Adrenal gland (tissue), 12 donors: ENCODE data around the gene PCDH9. TPM values are rescaled to one million over a fixed set of nuclear protein-coding genes. Genes with fewer than 3 reads are reported as not detected.

ENCODE experiments used
- DNase-seq, 7 donors: peaks; one replicate each; pipeline ENCODE4 v3.0.0-alpha.2; 2019 to 2020
- H3K27ac ChIP-seq, 5 donors: fragments of 200-600 bp; sonication (generic) in 4 of 5; 1 replicate in 3 of 5; 2 replicates in 2 of 5; pipeline versions ENCODE4 v1.5.1 to v1.8.0; 2016 to 2020; ENCODE audit warnings: mild to moderate bottlenecking in 1 of 5
- H3K27me3 ChIP-seq: fragments of 200-600 bp; 2 replicates; pipeline ENCODE4 v1.8.0; 2021
- H3K36me3 ChIP-seq, 2 donors: fragments of 200-600 bp; replicated peaks in 1 of 2; 1 replicate in 1 of 2; 2 replicates in 1 of 2; pipeline versions ENCODE4 v1.5.1 to v1.8.0; 2018 to 2022
- H3K4me1 ChIP-seq, 2 donors: fragments of 200-600 bp; replicated peaks in 1 of 2; 1 replicate in 1 of 2; 2 replicates in 1 of 2; pipeline versions ENCODE4 v1.5.1 to v1.8.0; 2018 to 2021
- H3K4me3 ChIP-seq, 4 donors: fragments of 200-600 bp; sonication (generic) in 3 of 4; one replicate each; pipeline ENCODE4 v1.5.1; 2016 to 2018
- H3K9me3 ChIP-seq, 3 donors: fragments of 200-600 bp; sonication (generic) in 1 of 3; replicated peaks in 1 of 3; 1 replicate in 2 of 3; 2 replicates in 1 of 3; pipeline versions ENCODE4 v1.5.1 to v1.8.0; 2016 to 2021
- CTCF ChIP-seq, 6 experiments: fragments of 450-650 bp in 4 of 6; fragments of 200-600 bp in 2 of 6; sonication (generic) in 1 of 6; IDR thresholded peaks; 1 replicate in 5 of 6; 2 replicates in 1 of 6; pipeline versions ENCODE4 v1.5.1 to v1.8.0; 2016 to 2021; ENCODE audit warnings: antibody characterized with exemption in 6 of 6, mild to moderate bottlenecking in 2 of 6, moderate library complexity in 1 of 6
- POLR2A ChIP-seq, 2 donors: fragments of 450-650 bp; IDR thresholded peaks; one replicate each; pipeline ENCODE4 v1.6.1; 2017; ENCODE audit warnings: antibody characterized with exemption in 2 of 2, mild to moderate bottlenecking in 2 of 2, moderate library complexity in 1 of 2
- WGBS, 4 donors: extraction: QIAGEN DNeasy Blood & Tissue Kit in 2 of 4; methylation state at CpG; one replicate each; pipeline versions ENCODE4 v1.1.5 to v1.1.7; 2013 to 2017; 5-methylcytosine and 5-hydroxymethylcytosine counted together
- intact Hi-C, 2 donors: fragments of 100-400 bp; cut with DNase I; formaldehyde crosslinking; loops; one replicate each; pipeline versions ENCODE4 v1.14.1 to v1.15.0; 2022 to 2023
- polyA plus RNA-seq, 3 donors: library from polyadenylated mRNA; stranded (reverse); fragments of 200-250 nt in 2 of 3; fragments of 350-450 nt in 1 of 3; fragmentation: Illumina TruSeq in 1 of 3; extraction: RNeasy Lipid Tissue Mini Kit (QIAGEN cat#74804) in 1 of 3; gene quantifications; one replicate each; pipeline ENCODE4 v1.2.3, GENCODE V29; 2013 to 2014
- total RNA-seq, 9 donors: library from RNA; depleted of rRNA in 4 of 9; stranded (reverse); fragments of >200 nt in 4 of 9; fragments of 120-200 nt in 1 of 9; fragmentation: NEBNext Ultra II Directional in 1 of 9; extraction: Animal tissue kit (Norgen Biotek cat#: 25700) in 1 of 9; gene quantifications; one replicate each; pipeline versions ENCODE4 v1.1.0 to v1.2.4, GENCODE V29; 2013 to 2023
- donor health status: healthy with polysubstance abuse.
- donor health status: Bipolar disorder and iron deficiency.
- donor health status: DM: yes; HTN: yes; CAD: no.
- donor health status: DM: no; HTN: no; CAD: no.
- donor health status: DM: no; HTN: no; CAD: no.
- donor health status: DM: yes; HTN: yes; CAD: no.

Gene PCDH9
- total and polyA plus RNA-seq, 12 donors = 0.71 to 10.9 (median 3.6) TPM

- WGBS, 4 donors = 37 to 56% (median 49%) methylated on average over 1 of the region's 1 CpG
- intact Hi-C loops = no loop called here
- TF ChIP-seq POLR2A (IDR thresholded peaks at IDR 0.05) (no peak), CTCF (IDR thresholded peaks at IDR 0.05) (no peak)
These were observed 769.1 kb downstream of the PCDH9 start for GRCh38 chr13:66461021-66461420.

GRCh38 chr13:66459634-66460033 is 770.5 kb downstream of the PCDH9 start:
- no peak for DNase-seq
- Histone ChIP-seq H3K27me3 (no peaks in the 10 kb centered on the region), H3K4me3 (no peak overlapping the region), H3K4me1 (no peaks in the 10 kb centered on the region), H3K36me3 (no peaks in the 10 kb centered on the region), H3K27ac (no peak overlapping the region), H3K9me3 (no peaks in the 10 kb centered on the region)
- 84 to 92% (median 89%) methylated on average over 3 of the region's 3 CpGs for WGBS, 4 donors
- no peak for TF ChIP-seq CTCF (IDR thresholded peaks at IDR 0.05)
- no peak for TF ChIP-seq POLR2A (IDR thresholded peaks at IDR 0.05)
- intact Hi-C loops = no loop called here

More at GRCh38 chr13:66461021-66461420, 769.1 kb downstream of the PCDH9 start:
- Histone ChIP-seq H3K27me3 (no peaks in the 10 kb centered on the region), H3K27ac (no peak overlapping the region), H3K4me1 (no peaks in the 10 kb centered on the region), H3K4me3 (no peak overlapping the region), H3K9me3 (no peaks in the 10 kb centered on the region), H3K36me3 (no peaks in the 10 kb centered on the region)
- no peak for DNase-seq

GRCh38 chr13:66459143-66459542 is 771.0 kb downstream of the PCDH9 start:
- TF ChIP-seq POLR2A (IDR thresholded peaks at IDR 0.05) (no peak), CTCF (IDR thresholded peaks at IDR 0.05) (no peak)
- no peak overlapping the region for H3K4me3 ChIP-seq
- no peaks in the 10 kb centered on the region for H3K27me3 ChIP-seq
- no peaks in the 10 kb centered on the region for H3K4me1 ChIP-seq
- intact Hi-C loops = no loop called here
- H3K27ac ChIP-seq = no peak overlapping the region
- DNase-seq = no peak
- WGBS, 4 donors = 83 to 87% (median 85%) methylated on average over 2 of the region's 2 CpGs
- no peaks in the 10 kb centered on the region for H3K36me3 ChIP-seq
- no peaks in the 10 kb centered on the region for H3K9me3 ChIP-seq

- no peak for TF ChIP-seq CTCF (IDR thresholded peaks at IDR 0.05)
- Histone ChIP-seq H3K36me3 (no peaks in the 10 kb centered on the region), H3K4me3 (no peak overlapping the region), H3K27ac (no peak overlapping the region), H3K4me1 (no peaks in the 10 kb centered on the region), H3K27me3 (no peaks in the 10 kb centered on the region), H3K9me3 (no peaks in the 10 kb centered on the region)
- 78 to 87% (median 80%) methylated on average over 4 of the region's 4 CpGs for WGBS, 4 donors
- DNase-seq = no peak
- intact Hi-C loops = no loop called here
These were observed 783.7 kb downstream of the PCDH9 start for GRCh38 chr13:66446413-66446812.
